ENCODE data around the gene IGSF22.
"Not testable (repeated sequence)": the region's sequence is repeated elsewhere in the genome, so short reads cannot be mapped to it uniquely, and the experiment has no call there.

Gene IGSF22

GRCh38 chr11:18681949-18682348 lies 44.0 kb downstream of the IGSF22 start:
- FAIRE-seq: not testable (repeated sequence)

- no peak for FAIRE-seq
These were observed 48.4 kb downstream of the IGSF22 start for GRCh38 chr11:18677560-18677959.

GRCh38 chr11:18676803-18677202 lies 49.2 kb downstream of the IGSF22 start:
- no peak for FAIRE-seq

- not testable (repeated sequence) for FAIRE-seq
These were observed 53.8 kb downstream of the IGSF22 start for GRCh38 chr11:18672209-18672608.

GRCh38 chr11:18671246-18671645 lies 54.7 kb downstream of the IGSF22 start:
- FAIRE-seq: no peak

GRCh38 chr11:18669711-18670110 lies 56.3 kb downstream of the IGSF22 start:
- no peak for FAIRE-seq

GRCh38 chr11:18669219-18669596 lies 56.8 kb downstream of the IGSF22 start:
- no peak for FAIRE-seq

GRCh38 chr11:18668131-18668530 lies 57.9 kb downstream of the IGSF22 start:
- FAIRE-seq: no peak

- FAIRE-seq: not testable (repeated sequence)
These were observed 60.6 kb downstream of the IGSF22 start for GRCh38 chr11:18665353-18665872.

- FAIRE-seq: no peak
These were observed 68.3 kb downstream of the IGSF22 start for GRCh38 chr11:18657673-18658072.

Data from A204.1 (cell line).